Cardiac muscle cell (in vitro differentiated cells and primary cell): ENCODE data around the gene MPPED1. TPM values are rescaled to one million over a fixed set of nuclear protein-coding genes. Genes with fewer than 3 reads are reported as not detected.

ENCODE experiments used
- DNase-seq, 2 donors: peaks; one replicate each; pipeline versions ENCODE4 v3.0.0 to v3.0.0-alpha.2; 2010 to 2017; ENCODE audit warnings: low read depth in 1 of 2, low spot score in 1 of 2
- H3K27ac ChIP-seq: fragments of 200-600 bp; sonication (generic); 2 replicates; pipeline ENCODE4 v1.5.1; 2016
- H3K27me3 ChIP-seq: fragments of 200-600 bp; sonication (generic); 2 replicates; pipeline ENCODE4 v1.6.0; 2016; ENCODE audit warnings: control low read depth
- H3K36me3 ChIP-seq: fragments of 200-600 bp; sonication (generic); 2 replicates; pipeline ENCODE4 v1.5.1; 2016; ENCODE audit warnings: control low read depth
- H3K4me1 ChIP-seq: fragments of 200-600 bp; sonication (generic); 2 replicates; pipeline ENCODE4 v1.8.1; 2017; ENCODE audit warnings: low read depth, mild to moderate bottlenecking, mixed run types
- H3K4me3 ChIP-seq: fragments of 200-600 bp; sonication (generic); 2 replicates; pipeline ENCODE4 v1.5.1; 2016; ENCODE audit warnings: mild to moderate bottlenecking
- H3K9me3 ChIP-seq: fragments of 200-600 bp; sonication (generic); 2 replicates; pipeline ENCODE4 v1.5.1; 2017; ENCODE audit warnings: low read depth, mild to moderate bottlenecking, control low read depth
- CTCF ChIP-seq: IDR thresholded peaks from 2 replicates; pipeline ENCODE4 v1.5.1; 2012; ENCODE audit warnings: low read depth, mild to moderate bottlenecking, low read length
- polyA plus RNA-seq: library from polyadenylated mRNA; unstranded; fragments of >200 nt; fragmentation: Nextera tagmentation; extraction: Ambion mirVana; gene quantifications from 2 replicates; pipeline ENCODE4 v1.2.1, GENCODE V29; 2016
- total RNA-seq: library from RNA; depleted of rRNA; stranded (reverse); fragments of >200 nt; gene quantifications from 2 replicates; pipeline ENCODE4 v1.2.3, GENCODE V29; 2016

MPPED1 gene
- total and polyA plus RNA-seq, 2 experiments from 2014 or later = 0.12 TPM; not detected in 1

- Histone ChIP-seq H3K27ac (no peak overlapping the region), H3K4me3 (no peak overlapping the region), H3K4me1 (no peaks in the 10 kb centered on the region), H3K27me3 (no peaks in the 10 kb centered on the region), H3K9me3 (no peaks in the 10 kb centered on the region), H3K36me3 (no peaks in the 10 kb centered on the region)
- no peak for DNase-seq
- TF ChIP-seq CTCF = no peak
Measured at GRCh38 chr22:43530349-43531201, 118.8 kb downstream of the MPPED1 start.

GRCh38 chr22:43531651-43532050 lies 119.8 kb downstream of the MPPED1 start:
- DNase-seq = no peak
- Histone ChIP-seq H3K27ac (no peak overlapping the region), H3K4me3 (no peak overlapping the region), H3K27me3 (no peaks in the 10 kb centered on the region), H3K36me3 (no peaks in the 10 kb centered on the region), H3K4me1 (no peaks in the 10 kb centered on the region), H3K9me3 (no peaks in the 10 kb centered on the region)
- TF ChIP-seq CTCF = no peak

GRCh38 chr22:43532301-43533155 lies 120.7 kb downstream of the MPPED1 start:
- no peaks in the 10 kb centered on the region for H3K27me3 ChIP-seq

GRCh38 chr22:43533156-43533530 lies 121.3 kb downstream of the MPPED1 start:
- no peak for DNase-seq
- Histone ChIP-seq H3K27ac (no peak overlapping the region), H3K4me1 (no peaks in the 10 kb centered on the region), H3K4me3 (no peak overlapping the region), H3K36me3 (no peaks in the 10 kb centered on the region), H3K9me3 (no peaks in the 10 kb centered on the region), H3K27me3 (no peaks in the 10 kb centered on the region)
- TF ChIP-seq CTCF = no peak

More at GRCh38 chr22:43532301-43533155, 120.7 kb downstream of the MPPED1 start:
- H3K9me3 ChIP-seq = no peaks in the 10 kb centered on the region
- no peak for DNase-seq
- no peaks in the 10 kb centered on the region for H3K36me3 ChIP-seq
- H3K27ac ChIP-seq = no peak overlapping the region
- no peaks in the 10 kb centered on the region for H3K4me1 ChIP-seq
- no peak overlapping the region for H3K4me3 ChIP-seq
- no peak for TF ChIP-seq CTCF

- no peak for DNase-seq
- no peak overlapping the region for H3K4me3 ChIP-seq
- no peaks in the 10 kb centered on the region for H3K4me1 ChIP-seq
- no peaks in the 10 kb centered on the region for H3K9me3 ChIP-seq
- H3K27ac ChIP-seq = no peak overlapping the region
- H3K27me3 ChIP-seq = no peaks in the 10 kb centered on the region
- H3K36me3 ChIP-seq = no peaks in the 10 kb centered on the region
- no peak for TF ChIP-seq CTCF
Measured at GRCh38 chr22:43533656-43534428, 122.0 kb downstream of the MPPED1 start.
